Upper lobe of right lung (tissue), 1 donor: Measurements from ENCODE around the gene MECP2. TPM values are rescaled to one million over a fixed set of nuclear protein-coding genes. Genes with fewer than 3 reads are reported as not detected.

Experiments used
- ATAC-seq: fragments of 200-7000 bp; cut with Tn5 transposase; one replicate; pipeline ENCODE4 v1.9.1; 2020; ENCODE audit warnings: mild to moderate bottlenecking, moderate library complexity
- DNase-seq: peaks from one replicate; pipeline ENCODE4 v3.0.0-alpha.2; 2020
- H3K27ac ChIP-seq: fragments of 200-600 bp; one replicate; pipeline ENCODE4 v1.8.0; 2022
- H3K27me3 ChIP-seq: fragments of 200-600 bp; one replicate; pipeline ENCODE4 v1.8.0; 2022; ENCODE audit warnings: mild to moderate bottlenecking
- H3K36me3 ChIP-seq: fragments of 200-600 bp; one replicate; pipeline ENCODE4 v1.8.0; 2022
- H3K4me1 ChIP-seq: fragments of 200-600 bp; one replicate; pipeline ENCODE4 v1.8.0; 2022
- H3K4me3 ChIP-seq: fragments of 200-600 bp; one replicate; pipeline ENCODE4 v1.8.0; 2022; ENCODE audit warnings: mild to moderate bottlenecking
- H3K9me3 ChIP-seq: fragments of 200-600 bp; one replicate; pipeline ENCODE4 v1.8.0; 2022
- intact Hi-C: fragments of 100-400 bp; cut with DNase I; formaldehyde crosslinking; loops from one replicate; pipeline ENCODE4 v1.11.0; 2022
- total RNA-seq: library from RNA; stranded (reverse); fragmentation: NEBNext Ultra II Directional; extraction: Animal tissue kit (Norgen Biotek cat#: 25700); gene quantifications from one replicate; pipeline ENCODE4 v1.2.1, GENCODE V29; 2021
- TF ChIP-seq, protein P1 (sequence below): fragments of 200-600 bp; IDR thresholded peaks from one replicate; pipeline ENCODE4 v1.8.0; 2022; ENCODE audit warnings: antibody characterized with exemption
- donor health status: DM: no; HTN: yes; CAD: no; lungs with severe emphysema.

Gene MECP2
- total RNA-seq, 1 donor from 2014 or later: 58.6 TPM

DNA sequence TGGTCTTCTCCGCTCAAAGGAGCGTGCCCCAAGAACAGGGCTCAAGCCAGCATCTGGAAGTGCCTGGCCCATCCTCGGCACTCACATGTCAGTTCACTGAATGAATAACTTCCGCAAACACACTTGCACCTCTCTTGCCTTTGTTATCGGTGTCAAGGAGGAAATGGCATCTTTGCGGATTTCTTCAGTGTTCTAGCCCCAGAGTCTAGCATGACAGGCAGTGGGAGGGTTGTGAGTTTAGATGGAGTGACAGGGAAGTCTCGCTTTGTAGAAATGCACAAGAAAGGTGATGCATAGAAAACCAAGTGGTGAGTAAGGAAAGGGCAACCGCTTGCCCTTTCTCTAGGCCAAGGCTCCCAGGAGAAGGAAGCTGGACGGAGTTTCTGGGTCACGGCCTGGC, 17.6 kb upstream of the MECP2 start:
- Histone ChIP-seq H3K4me1 (no peaks in the 10 kb centered on the region), H3K27me3 (no peaks in the 10 kb centered on the region), H3K27ac (no peak overlapping the region), H3K36me3 (no peaks in the 10 kb centered on the region), H3K9me3 (no peaks in the 10 kb centered on the region), H3K4me3 (no peak overlapping the region)
- TF ChIP-seq, protein P1, sequence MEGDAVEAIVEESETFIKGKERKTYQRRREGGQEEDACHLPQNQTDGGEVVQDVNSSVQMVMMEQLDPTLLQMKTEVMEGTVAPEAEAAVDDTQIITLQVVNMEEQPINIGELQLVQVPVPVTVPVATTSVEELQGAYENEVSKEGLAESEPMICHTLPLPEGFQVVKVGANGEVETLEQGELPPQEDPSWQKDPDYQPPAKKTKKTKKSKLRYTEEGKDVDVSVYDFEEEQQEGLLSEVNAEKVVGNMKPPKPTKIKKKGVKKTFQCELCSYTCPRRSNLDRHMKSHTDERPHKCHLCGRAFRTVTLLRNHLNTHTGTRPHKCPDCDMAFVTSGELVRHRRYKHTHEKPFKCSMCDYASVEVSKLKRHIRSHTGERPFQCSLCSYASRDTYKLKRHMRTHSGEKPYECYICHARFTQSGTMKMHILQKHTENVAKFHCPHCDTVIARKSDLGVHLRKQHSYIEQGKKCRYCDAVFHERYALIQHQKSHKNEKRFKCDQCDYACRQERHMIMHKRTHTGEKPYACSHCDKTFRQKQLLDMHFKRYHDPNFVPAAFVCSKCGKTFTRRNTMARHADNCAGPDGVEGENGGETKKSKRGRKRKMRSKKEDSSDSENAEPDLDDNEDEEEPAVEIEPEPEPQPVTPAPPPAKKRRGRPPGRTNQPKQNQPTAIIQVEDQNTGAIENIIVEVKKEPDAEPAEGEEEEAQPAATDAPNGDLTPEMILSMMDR: no peak
- ATAC-seq: no peak
- intact Hi-C loops: no loop called here
- DNase-seq: no peak

DNA sequence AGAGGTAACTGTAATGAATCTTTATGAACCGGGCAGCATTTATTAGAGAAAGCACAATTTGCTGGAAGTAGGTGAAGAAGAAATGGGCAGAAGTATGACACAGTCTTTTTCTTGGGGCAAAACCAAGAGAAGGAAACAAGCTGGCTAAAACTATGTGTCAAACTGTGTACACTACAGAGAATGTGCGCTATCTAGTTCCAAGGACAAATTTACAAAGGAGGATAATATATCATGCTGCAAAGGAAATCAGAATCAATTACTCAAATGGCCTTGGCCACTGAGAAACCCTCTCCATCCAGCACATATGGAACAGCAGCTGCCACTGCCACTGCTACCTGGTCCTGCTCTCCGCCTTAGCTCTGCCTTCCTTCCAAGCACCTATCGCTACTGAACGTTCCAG, 17.1 kb upstream of the MECP2 start:
- DNase-seq: no peak
- H3K27me3 ChIP-seq: no peaks in the 10 kb centered on the region
- intact Hi-C loops: no loop called here
- no peaks in the 10 kb centered on the region for H3K4me1 ChIP-seq
- no peaks in the 10 kb centered on the region for H3K36me3 ChIP-seq
- no peak for ATAC-seq
- H3K9me3 ChIP-seq: no peaks in the 10 kb centered on the region
- no peak overlapping the region for H3K27ac ChIP-seq
- H3K4me3 ChIP-seq: no peak overlapping the region
- TF ChIP-seq, protein P1: no peak

DNA sequence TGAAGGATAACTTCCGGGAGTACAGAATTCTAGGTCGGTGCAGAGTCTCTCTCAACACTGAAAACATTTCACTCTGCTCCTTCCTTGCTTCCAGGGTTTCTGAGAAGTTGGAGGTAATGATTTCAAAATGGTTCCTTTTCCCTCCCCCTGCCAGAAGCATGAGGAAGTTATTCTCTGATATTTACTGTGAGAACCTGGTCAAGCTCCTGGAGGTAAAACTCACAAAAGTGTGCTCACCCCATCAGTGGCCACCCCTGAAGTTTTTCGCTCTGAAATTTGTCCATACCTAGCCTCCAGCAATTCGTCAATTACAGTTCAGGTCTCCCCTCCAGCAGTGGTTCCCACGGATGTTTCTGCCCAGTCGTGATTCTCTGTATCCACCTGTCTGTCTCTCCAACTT, 16.2 kb upstream of the MECP2 start:
- intact Hi-C loops: no loop called here
- H3K4me1 ChIP-seq: no peaks in the 10 kb centered on the region
- H3K27me3 ChIP-seq: no peaks in the 10 kb centered on the region
- H3K36me3 ChIP-seq: no peaks in the 10 kb centered on the region
- ATAC-seq (no peak), DNase-seq (no peak)
- TF ChIP-seq, protein P1: no peak
- H3K4me3 ChIP-seq: no peak overlapping the region
- H3K27ac ChIP-seq: no peak overlapping the region
- no peaks in the 10 kb centered on the region for H3K9me3 ChIP-seq

DNA sequence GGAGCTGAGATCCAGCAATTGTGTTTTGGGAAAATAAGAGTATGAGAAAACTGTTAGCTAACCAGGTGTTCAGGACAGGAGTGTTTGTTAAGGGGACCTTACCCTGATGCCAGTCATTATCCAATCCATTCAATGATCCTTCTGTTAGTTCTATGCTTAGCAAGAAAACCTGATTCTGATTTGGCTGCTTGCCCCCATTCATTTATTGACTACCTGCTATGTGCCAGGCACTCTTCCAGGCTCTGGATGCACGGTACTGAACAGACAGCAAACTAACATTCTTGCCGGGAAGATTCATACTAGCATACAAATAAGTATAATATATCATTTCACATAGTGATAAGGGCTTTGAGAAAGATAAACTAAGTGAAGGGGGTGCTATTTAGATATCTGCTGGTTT, 1.0 kb upstream of the MECP2 start:
- no peak overlapping the region for H3K4me3 ChIP-seq
- no peaks in the 10 kb centered on the region for H3K4me1 ChIP-seq
- H3K27me3 ChIP-seq: no peaks in the 10 kb centered on the region
- ATAC-seq (no peak), DNase-seq (no peak)
- H3K36me3 ChIP-seq: no peaks in the 10 kb centered on the region
- no peaks in the 10 kb centered on the region for H3K9me3 ChIP-seq
- intact Hi-C loops: no loop called here
- TF ChIP-seq, protein P1: no peak
- H3K27ac ChIP-seq: no peak overlapping the region

DNA sequence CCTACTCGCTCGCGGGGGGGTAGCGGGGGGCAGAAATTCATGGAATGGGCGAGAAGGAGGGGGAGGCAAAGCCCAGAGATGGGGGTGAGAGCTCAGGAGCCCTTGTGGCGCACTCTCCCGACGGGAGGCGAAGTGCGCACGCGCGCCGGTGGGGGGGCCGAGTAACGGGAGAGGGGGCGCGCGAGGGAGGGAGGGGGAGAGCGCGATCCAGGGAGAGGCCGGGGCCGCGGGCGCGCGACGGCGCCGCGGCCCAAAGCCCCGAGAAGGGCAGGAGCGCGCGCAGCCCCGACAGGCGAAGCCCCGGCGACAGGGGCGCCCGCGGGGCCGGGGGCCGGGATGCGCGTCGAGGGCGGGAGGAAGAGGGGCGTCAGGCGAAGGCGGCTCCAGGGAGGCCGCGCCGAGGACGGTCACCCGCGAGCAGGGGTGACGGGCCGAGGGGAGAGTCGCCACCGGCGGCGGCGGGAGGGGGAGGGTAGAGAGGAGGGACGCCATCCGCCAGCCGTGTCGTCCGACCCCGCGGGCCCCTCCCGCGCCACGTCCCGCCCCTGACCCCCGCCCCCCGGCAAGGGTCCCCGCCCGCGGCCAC, 421 bp downstream of the MECP2 start:
- H3K27ac ChIP-seq: peak overlapping the region; percentile 89

More for the DNA sequence above, 421 bp downstream of the MECP2 start:
- Histone ChIP-seq H3K36me3 (no peaks in the 10 kb centered on the region), H3K4me3 (peak overlapping the region; percentile 60), H3K4me1 (peaks cover 5% of the 10 kb centered on the region), H3K9me3 (no peaks in the 10 kb centered on the region), H3K27me3 (no peaks in the 10 kb centered on the region)
- intact Hi-C loops: no loop called here
- ATAC-seq (peak; percentile 73), DNase-seq (peak; percentile 84)
- TF ChIP-seq, protein P1: no peak
